GM12875 (cell line): Measurements from ENCODE around the gene GCH1.
"Not testable (repeated sequence)": the region's sequence is repeated elsewhere in the genome, so short reads cannot be mapped to it uniquely, and the experiment has no call there.

Experiments
- H3K4me3 ChIP-seq: one replicate; pipeline ENCODE4 v1.5.1; 2011; ENCODE audit warnings: low read depth, low read length, control low read depth
- CTCF ChIP-seq: IDR thresholded peaks from 2 replicates; pipeline ENCODE4 v1.5.1; 2011; ENCODE audit warnings: low read depth, mild to moderate bottlenecking, control low read depth, inconsistent platforms, low read length, moderate library complexity, borderline replicate concordance; ENCODE audit not compliant: insufficient read depth

Gene GCH1

GRCh38 chr14:54806616-54807015 is 96.0 kb downstream of the GCH1 start:
- TF ChIP-seq CTCF: no peak
- no peak overlapping the region for H3K4me3 ChIP-seq

DNA sequence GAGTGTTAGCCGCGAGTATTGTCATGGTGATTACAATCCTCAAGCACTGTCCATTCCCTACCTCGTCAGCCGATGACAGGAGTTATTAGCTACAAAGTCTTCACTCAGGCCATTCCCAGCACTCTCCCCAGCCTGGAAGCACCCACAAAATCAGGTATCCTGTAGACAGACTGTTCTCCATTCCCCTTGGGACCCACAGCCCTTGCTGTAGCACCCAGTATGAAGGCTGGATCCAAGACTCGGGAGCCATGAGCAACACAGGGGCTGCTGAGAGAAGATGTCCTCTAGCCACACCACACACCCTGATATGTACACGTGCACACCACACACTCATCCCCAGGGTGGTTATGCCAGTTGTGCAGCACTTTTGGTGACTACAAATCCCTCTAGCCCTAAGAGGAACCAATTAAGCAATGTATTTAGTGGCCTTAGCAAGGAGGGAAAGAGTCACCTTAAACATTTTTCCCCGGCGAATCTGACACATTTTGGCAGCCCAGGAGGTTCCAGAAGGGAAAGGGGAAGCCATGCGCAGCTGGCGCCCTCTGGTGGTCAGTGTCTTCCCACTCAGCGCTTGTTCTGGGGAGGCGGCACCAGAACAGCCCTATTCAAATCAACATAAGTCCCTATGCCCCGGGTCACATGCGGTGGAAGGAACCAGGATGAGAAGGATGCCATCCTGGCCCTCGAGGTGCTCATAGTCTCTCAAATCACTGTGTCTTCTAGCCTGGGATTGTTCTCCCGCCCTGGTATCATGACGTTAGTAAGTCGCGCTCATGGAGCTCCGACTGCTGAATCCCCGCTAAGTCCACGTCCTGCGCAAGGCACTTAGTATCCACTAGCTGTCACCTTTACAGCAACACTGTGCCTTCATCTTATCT is 96.9 kb downstream of the GCH1 start:
- no peak overlapping the region for H3K4me3 ChIP-seq
- TF ChIP-seq CTCF: peak; percentile 92

GRCh38 chr14:54805070-54805444 is 97.6 kb downstream of the GCH1 start:
- no peak overlapping the region for H3K4me3 ChIP-seq
- TF ChIP-seq CTCF: no peak

DNA sequence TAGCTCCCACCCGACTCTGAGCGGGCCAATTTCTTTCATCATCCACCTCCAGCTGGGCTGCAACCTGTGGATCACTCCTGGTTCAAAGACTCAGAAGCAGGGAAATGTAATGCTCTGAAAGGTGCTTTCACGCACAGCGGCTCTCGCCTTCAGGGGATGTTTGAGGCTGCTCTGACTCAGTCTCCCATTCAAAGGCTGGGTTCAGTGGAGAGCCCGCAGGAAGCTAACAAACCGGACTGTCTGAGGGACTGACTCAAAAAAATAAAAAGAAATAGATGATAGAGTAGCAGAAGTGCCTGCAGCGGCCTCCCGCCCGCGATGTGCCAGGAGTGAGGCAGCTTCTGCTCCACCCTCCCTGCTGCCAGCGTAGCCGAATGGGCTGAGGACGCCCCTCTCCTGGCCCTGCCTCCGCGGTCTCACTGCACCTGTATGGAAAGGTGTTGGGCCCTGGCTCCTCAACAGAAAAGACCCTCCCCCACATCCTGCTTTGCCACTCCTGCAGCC is 98.0 kb downstream of the GCH1 start:
- TF ChIP-seq CTCF: no peak
- no peak overlapping the region for H3K4me3 ChIP-seq

DNA sequence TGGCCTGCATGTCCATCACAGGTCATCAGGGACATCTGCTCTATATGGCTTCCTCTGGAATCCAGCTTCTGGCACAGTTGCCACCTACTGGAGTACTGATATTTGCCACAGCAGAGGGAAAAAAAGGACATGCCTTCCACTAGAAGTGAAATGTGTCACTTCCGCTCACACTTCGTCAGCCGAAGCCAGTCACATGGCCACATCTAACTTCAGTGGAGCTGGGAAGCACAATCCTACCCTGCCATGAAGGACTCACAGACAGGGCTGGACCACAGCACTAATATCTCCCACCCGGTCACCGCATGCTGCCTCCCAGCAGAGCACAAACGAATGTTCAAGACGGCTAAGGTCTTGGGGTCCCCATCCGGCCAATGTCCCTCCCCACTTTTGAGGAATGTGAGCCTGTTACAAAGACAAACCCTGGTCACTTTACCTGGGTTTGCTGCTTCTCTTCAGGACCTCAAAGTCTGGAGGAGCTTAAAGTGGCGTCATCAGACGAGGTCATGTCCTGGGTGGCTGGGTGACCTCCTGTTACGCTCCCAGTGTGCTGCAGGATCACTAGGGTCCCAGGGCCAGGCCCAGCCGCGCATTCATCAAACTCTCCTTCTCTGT is 98.6 kb downstream of the GCH1 start:
- no peak for TF ChIP-seq CTCF
- H3K4me3 ChIP-seq: no peak overlapping the region

- no peak for TF ChIP-seq CTCF
These were observed 99.2 kb downstream of the GCH1 start for GRCh38 chr14:54803396-54803795.

GRCh38 chr14:54801482-54801881 is 101.1 kb downstream of the GCH1 start:
- H3K4me3 ChIP-seq: not testable (repeated sequence)

More at GRCh38 chr14:54803396-54803795, 99.2 kb downstream of the GCH1 start:
- H3K4me3 ChIP-seq: no peak overlapping the region
